GM18861 (cell line): ENCODE results near the gene PADI2.
A peak's percentile ranks its signal among the peaks of the same experiment; 100 is the strongest.

ENCODE experiments used
- ATAC-seq: cut with Tn5 transposase; IDR thresholded peaks from one replicate; pipeline ENCODE4 v1.9.1; 2021; ENCODE audit not compliant: unreplicated experiment

PADI2 gene

GRCh38 chr1:17059391-17060305 is 59.6 kb downstream of the PADI2 start:
- ATAC-seq, result no peak

GRCh38 chr1:17056551-17056950 is 62.7 kb downstream of the PADI2 start:
- ATAC-seq, result no peak

GRCh38 chr1:17055801-17056200 is 63.5 kb downstream of the PADI2 start:
- no peak for ATAC-seq

- ATAC-seq, result peak; percentile 93
Measured at GRCh38 chr1:17053685-17054410, 65.4 kb downstream of the PADI2 start, which contains the start of gene SDHB. Gene SDHB (minus strand): TSS chr1:17054032. CDS start chr1:17054019, 13 bp downstream.

- no peak for ATAC-seq
Measured at GRCh38 chr1:17053086-17053684, 66.1 kb downstream of the PADI2 start.

- ATAC-seq, result no peak
Measured at GRCh38 chr1:17052641-17053040, 66.6 kb downstream of the PADI2 start.

GRCh38 chr1:17052038-17052437 is 67.2 kb downstream of the PADI2 start:
- no peak for ATAC-seq

GRCh38 chr1:17047924-17048323 is 71.3 kb downstream of the PADI2 start:
- ATAC-seq, result no peak

GRCh38 chr1:17046334-17046657 is 73.0 kb downstream of the PADI2 start:
- no peak for ATAC-seq

- ATAC-seq, result no peak
Measured at GRCh38 chr1:17045634-17046333, 73.5 kb downstream of the PADI2 start.

- no peak for ATAC-seq
Measured at GRCh38 chr1:17045150-17045549, 74.1 kb downstream of the PADI2 start.

- no peak for ATAC-seq
Measured at GRCh38 chr1:17043676-17044075, 75.6 kb downstream of the PADI2 start.

- ATAC-seq, result no peak
Measured at GRCh38 chr1:17040135-17040534, 79.1 kb downstream of the PADI2 start.

- no peak for ATAC-seq
Measured at GRCh38 chr1:17039522-17039921, 79.7 kb downstream of the PADI2 start.

- ATAC-seq, result no peak
Measured at GRCh38 chr1:17033481-17033880, 85.8 kb downstream of the PADI2 start.

GRCh38 chr1:17032741-17033140 is 86.5 kb downstream of the PADI2 start:
- ATAC-seq, result no peak

- no peak for ATAC-seq
Measured at GRCh38 chr1:17031436-17031835, 87.8 kb downstream of the PADI2 start.

- no peak for ATAC-seq
Measured at GRCh38 chr1:17030206-17030605, 89.0 kb downstream of the PADI2 start.

GRCh38 chr1:17028662-17029188 is 90.5 kb downstream of the PADI2 start:
- no peak for ATAC-seq

GRCh38 chr1:17027900-17028299 is 91.4 kb downstream of the PADI2 start:
- ATAC-seq, result no peak

GRCh38 chr1:17027403-17027802 is 91.8 kb downstream of the PADI2 start:
- ATAC-seq, result no peak
